Lung (tissue), 12 donors: ENCODE data around the gene UGT1A4. TPM values are rescaled to one million over a fixed set of nuclear protein-coding genes. Genes with fewer than 3 reads are reported as not detected.

Experiments used
- ATAC-seq: fragments of 200-7000 bp; cut with Tn5 transposase; one replicate; pipeline ENCODE4 v1.9.1; 2020; ENCODE audit warnings: moderate number of reproducible peaks; ENCODE audit not compliant: insufficient read depth, low FRiP score
- DNase-seq, 3 donors: peaks; one replicate each; pipeline ENCODE4 v3.0.0-alpha.2; 2013 to 2017
- H3K27ac ChIP-seq, 2 donors: one replicate each; pipeline ENCODE4 v1.5.1; 2013; ENCODE audit warnings: mild to moderate bottlenecking in 2 of 2, moderate library complexity in 2 of 2, control low read depth in 1 of 2, inconsistent platforms in 1 of 2, low read depth in 1 of 2, low read length in 1 of 2
- H3K27me3 ChIP-seq, 3 donors: one replicate each; pipeline ENCODE4 v1.5.1; 2013; ENCODE audit warnings: low read length in 2 of 3; ENCODE audit not compliant: control insufficient read depth in 3 of 3, insufficient read depth in 3 of 3
- H3K36me3 ChIP-seq, 4 donors: one replicate each; pipeline ENCODE4 v1.5.1; 2013; ENCODE audit warnings: low read length in 4 of 4, mild to moderate bottlenecking in 1 of 4, moderate library complexity in 1 of 4; ENCODE audit not compliant: control insufficient read depth in 4 of 4, insufficient read depth in 4 of 4
- H3K4me1 ChIP-seq, 5 donors: one replicate each; pipeline ENCODE4 v1.5.1; 2013; ENCODE audit warnings: low read length in 5 of 5, mild to moderate bottlenecking in 2 of 5, moderate library complexity in 1 of 5; ENCODE audit not compliant: control insufficient read depth in 5 of 5, insufficient read depth in 5 of 5
- H3K4me3 ChIP-seq: one replicate; pipeline ENCODE4 v1.5.1; 2013; ENCODE audit warnings: mild to moderate bottlenecking, control low read depth, moderate library complexity
- H3K9ac ChIP-seq, 2 donors: one replicate each; pipeline ENCODE4 v1.5.1; 2013; ENCODE audit warnings: low read length in 2 of 2, control low read depth in 1 of 2; ENCODE audit not compliant: insufficient read depth in 1 of 2
- H3K9me3 ChIP-seq, 4 donors: one replicate each; pipeline ENCODE4 v1.5.1; 2013; ENCODE audit warnings: low read length in 3 of 4, mild to moderate bottlenecking in 1 of 4, moderate library complexity in 1 of 4; ENCODE audit not compliant: control insufficient read depth in 4 of 4, insufficient read depth in 3 of 4
- CTCF ChIP-seq: IDR thresholded peaks from 2 replicates; pipeline ENCODE4 v1.5.1; 2012; ENCODE audit warnings: mild to moderate bottlenecking; ENCODE audit errors: control extremely low read depth, extremely low read depth
- whole genome bisulfite sequencing, 2 donors: extraction: QIAGEN DNeasy Blood & Tissue Kit; methylation state at CpG; one replicate each; pipeline ENCODE4 v1.1.7; 2013; 5-methylcytosine and 5-hydroxymethylcytosine counted together
- polyA plus RNA-seq, 2 donors: library from polyadenylated mRNA; stranded (reverse); fragments of 200-250 nt; gene quantifications; one replicate each; pipeline ENCODE4 v1.2.1, GENCODE V29; 2013
- total RNA-seq, 2 donors: library from RNA; depleted of rRNA in 1 of 2; stranded (reverse); fragments of >200 nt in 1 of 2; gene quantifications; one replicate each; pipeline ENCODE4 v1.2.1, GENCODE V29; 2014 to 2021
- donor health status: control.
- donor health status: control.
- donor health status: Bipolar disorder and iron deficiency.
- donor health status: healthy.
- donor health status: DM: yes; HTN: yes; CAD: no.

The UGT1A4 gene
- total and polyA plus RNA-seq, 4 donors, result 0.02 to 0.55 (median 0.21) TPM; not detected in 1

- DNase-seq (no peak), ATAC-seq (no peak)
- Histone ChIP-seq H3K36me3 (no peaks in the 10 kb centered on the region), H3K9me3 (no peaks in the 10 kb centered on the region), H3K4me3 (no peak overlapping the region), H3K27me3 (no peaks in the 10 kb centered on the region), H3K4me1 (no peaks in the 10 kb centered on the region), H3K27ac (no peak overlapping the region), H3K9ac (no peak overlapping the region)
- TF ChIP-seq CTCF, result no peak
- WGBS, 2 donors, result 54 to 83% methylated on average over 5 of the region's 5 CpGs
Measured at GRCh38 chr2:233799716-233800115, 81.2 kb downstream of the UGT1A4 start.

GRCh38 chr2:233800208-233800607 lies 81.7 kb downstream of the UGT1A4 start:
- Histone ChIP-seq H3K27me3 (no peaks in the 10 kb centered on the region), H3K4me1 (no peaks in the 10 kb centered on the region), H3K36me3 (no peaks in the 10 kb centered on the region), H3K9ac (no peak overlapping the region), H3K27ac (no peak overlapping the region), H3K4me3 (no peak overlapping the region), H3K9me3 (no peaks in the 10 kb centered on the region)
- DNase-seq, result no peak
- WGBS, 2 donors, result 80 to 86% methylated on average over 7 of the region's 7 CpGs
- no peak for TF ChIP-seq CTCF
- ATAC-seq, result no peak

GRCh38 chr2:233801357-233802131 lies 83.0 kb downstream of the UGT1A4 start:
- Histone ChIP-seq H3K4me1 (no peaks in the 10 kb centered on the region), H3K4me3 (no peak overlapping the region), H3K9me3 (no peaks in the 10 kb centered on the region), H3K27ac (no peak overlapping the region), H3K9ac (no peak overlapping the region), H3K36me3 (no peaks in the 10 kb centered on the region), H3K27me3 (no peaks in the 10 kb centered on the region)
- DNase-seq, result no peak
- WGBS, 2 donors, result 78 to 79% methylated on average over 9 of the region's 9 CpGs
- no peak for ATAC-seq
- no peak for TF ChIP-seq CTCF
